IgD-negative memory B cell (primary cell): Measurements from ENCODE around the gene BBIP1. TPM values are rescaled to one million over a fixed set of nuclear protein-coding genes. Genes with fewer than 3 reads are reported as not detected.
"Not testable (repeated sequence)": the region's sequence is repeated elsewhere in the genome, so short reads cannot be mapped to it uniquely, and the experiment has no call there.

Source experiments
- H3K27ac Mint-ChIP-seq, 3 donors: one replicate each; pipeline ENCODE4 v1.8.0; 2020 to 2022; ENCODE audit warnings: mild to moderate bottlenecking in 3 of 3, mixed read lengths in 3 of 3, moderate library complexity in 1 of 3
- H3K27me3 Mint-ChIP-seq: one replicate; pipeline ENCODE4 v1.8.0; 2021; ENCODE audit warnings: mixed read lengths
- H3K36me3 Mint-ChIP-seq: one replicate; pipeline ENCODE4 v1.8.0; 2020; ENCODE audit warnings: mild to moderate bottlenecking, mixed read lengths
- H3K4me1 Mint-ChIP-seq, 3 donors: one replicate each; pipeline ENCODE4 v1.8.0; 2020 to 2022; ENCODE audit warnings: mixed read lengths in 3 of 3, mild to moderate bottlenecking in 1 of 3
- H3K4me3 Mint-ChIP-seq, 4 donors: one replicate each; pipeline ENCODE4 v1.8.0; 2020 to 2022; ENCODE audit warnings: mild to moderate bottlenecking in 4 of 4, mixed read lengths in 4 of 4, moderate library complexity in 3 of 4
- H3K9me3 Mint-ChIP-seq, 3 donors: one replicate each; pipeline ENCODE4 v1.8.0; 2020 to 2021; ENCODE audit warnings: mixed read lengths in 3 of 3, mild to moderate bottlenecking in 1 of 3
- polyA plus RNA-seq: library from polyadenylated mRNA; unstranded; fragments of 300-500 nt; fragmentation: Illumina TruSeq; gene quantifications from one replicate; pipeline ENCODE4 v1.2.3, GENCODE V29; 2021

BBIP1 gene
- polyA plus RNA-seq, 1 donor from 2014 or later, result 17.6 TPM

DNA sequence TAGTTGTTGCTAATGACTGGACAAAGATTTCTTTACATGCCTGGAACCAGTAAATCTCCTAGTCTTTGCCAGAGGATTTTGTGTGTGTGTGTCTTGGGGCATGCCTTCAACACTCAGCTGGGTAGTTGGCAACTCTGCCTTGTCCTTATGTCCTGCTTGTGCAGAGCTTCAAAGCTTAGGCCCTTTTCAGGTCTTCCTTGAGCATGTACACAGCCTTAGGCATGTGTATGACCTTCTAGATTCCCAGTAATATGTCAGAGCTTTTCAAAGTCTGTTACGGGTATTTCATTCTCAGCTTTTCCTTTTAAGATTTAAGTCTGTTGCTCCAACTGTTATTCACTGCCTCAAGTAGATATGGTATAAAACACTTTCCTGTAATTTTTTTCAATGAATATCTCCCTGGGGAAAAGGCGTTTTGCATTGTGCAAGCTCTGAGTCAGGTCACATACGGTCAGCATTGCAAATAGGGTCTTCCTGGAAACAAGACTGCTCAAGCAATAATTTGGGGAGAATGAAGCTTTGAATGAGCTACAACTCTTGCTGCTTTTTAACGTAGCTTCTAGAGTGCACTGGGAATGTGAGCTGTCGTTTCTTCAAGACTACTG, 25.9 kb upstream of the BBIP1 start:
- no peaks in the 10 kb centered on the region for H3K27me3 Mint-ChIP-seq
- H3K36me3 Mint-ChIP-seq, result peaks cover 20% of the 10 kb centered on the region
- peak overlapping the region in 1 of 3 donors; percentile 8 for H3K27ac Mint-ChIP-seq
- peaks cover 0 to 4% (median 0%) of the 10 kb centered on the region in 3 donors for H3K9me3 Mint-ChIP-seq
- H3K4me1 Mint-ChIP-seq, result peaks cover 44 to 66% (median 55%) of the 10 kb centered on the region in 3 donors
- peak overlapping the region in 2 of 4 donors; percentile 61 to 84 for H3K4me3 Mint-ChIP-seq

GRCh38 chr10:110939419-110939818, 20.4 kb upstream of the BBIP1 start:
- Mint-ChIP-seq H3K9me3 (peaks cover 0 to 4% (median 0%) of the 10 kb centered on the region in 3 donors), H3K4me3 (no peak overlapping the region), H3K4me1 (peaks cover 19 to 47% (median 36%) of the 10 kb centered on the region in 3 donors), H3K27me3 (no peaks in the 10 kb centered on the region), H3K27ac (no peak overlapping the region), H3K36me3 (peaks cover 15% of the 10 kb centered on the region)

DNA sequence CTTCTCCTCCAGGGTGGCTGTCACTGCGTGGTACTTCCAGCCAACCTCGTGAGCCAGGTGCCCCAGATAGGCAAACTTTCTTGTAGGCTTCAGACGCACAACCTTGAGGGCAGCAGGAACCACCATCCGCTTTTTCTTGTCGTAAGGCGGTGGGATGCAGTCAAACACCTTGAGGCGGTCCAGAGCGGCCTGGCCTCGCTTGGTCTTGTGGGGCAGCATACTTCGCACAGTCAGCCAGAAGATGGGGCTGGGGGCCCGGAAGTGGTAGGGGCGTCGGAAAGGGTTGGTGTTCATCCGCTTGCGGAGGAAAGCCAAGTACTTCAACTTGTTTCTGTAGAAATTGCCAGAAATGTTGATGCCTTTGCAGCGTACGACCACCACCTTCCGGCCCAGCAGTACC, 17.8 kb upstream of the BBIP1 start:
- peaks cover 5% of the 10 kb centered on the region for H3K36me3 Mint-ChIP-seq
- H3K27me3 Mint-ChIP-seq, result no peaks in the 10 kb centered on the region
- no peaks in the 10 kb centered on the region for H3K9me3 Mint-ChIP-seq
- H3K27ac Mint-ChIP-seq, result peak overlapping the region in 1 of 3 donors; percentile 23
- H3K4me3 Mint-ChIP-seq, result no peak overlapping the region
- peaks cover 19 to 31% (median 29%) of the 10 kb centered on the region in 3 donors for H3K4me1 Mint-ChIP-seq

GRCh38 chr10:110932505-110933180, 13.7 kb upstream of the BBIP1 start:
- Mint-ChIP-seq H3K36me3 (peaks cover 5% of the 10 kb centered on the region), H3K27ac (no peak overlapping the region), H3K9me3 (no peaks in the 10 kb centered on the region), H3K27me3 (no peaks in the 10 kb centered on the region), H3K4me1 (peaks cover 20 to 26% (median 24%) of the 10 kb centered on the region in 3 donors), H3K4me3 (no peak overlapping the region)

GRCh38 chr10:110931769-110932381, 12.9 kb upstream of the BBIP1 start:
- Mint-ChIP-seq H3K9me3 (no peaks in the 10 kb centered on the region), H3K4me3 (no peak overlapping the region), H3K27me3 (no peaks in the 10 kb centered on the region)

DNA sequence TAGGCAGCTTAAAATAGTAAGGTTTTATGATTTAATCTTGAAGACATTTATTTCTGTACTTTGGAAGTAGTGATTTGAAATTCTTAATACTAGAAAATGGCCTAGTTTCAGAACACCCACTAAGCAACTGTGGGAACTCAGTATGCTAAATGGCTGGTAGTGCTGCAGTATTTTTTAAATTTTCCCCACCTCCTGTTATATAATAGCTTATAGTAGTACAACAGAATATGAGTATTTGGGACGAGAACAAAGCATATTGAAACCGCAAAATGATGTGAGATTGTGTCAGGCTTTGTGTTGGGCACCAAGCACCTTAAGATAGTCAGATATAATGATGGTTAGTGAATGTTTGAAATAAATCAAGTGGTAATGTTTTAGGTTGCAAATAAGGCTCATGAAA, 8.5 kb upstream of the BBIP1 start:
- H3K27me3 Mint-ChIP-seq, result no peaks in the 10 kb centered on the region
- H3K4me1 Mint-ChIP-seq, result peaks cover 32 to 41% (median 34%) of the 10 kb centered on the region in 3 donors
- H3K36me3 Mint-ChIP-seq, result peaks cover 2% of the 10 kb centered on the region
- H3K4me3 Mint-ChIP-seq, result peak overlapping the region in 1 of 4 donors; percentile 39
- no peaks in the 10 kb centered on the region for H3K9me3 Mint-ChIP-seq
- H3K27ac Mint-ChIP-seq, result no peak overlapping the region

More at GRCh38 chr10:110931769-110932381, 12.9 kb upstream of the BBIP1 start:
- no peak overlapping the region for H3K27ac Mint-ChIP-seq
- peaks cover 5% of the 10 kb centered on the region for H3K36me3 Mint-ChIP-seq
- H3K4me1 Mint-ChIP-seq, result peaks cover 19 to 26% (median 22%) of the 10 kb centered on the region in 3 donors

GRCh38 chr10:110923856-110924493, 5.0 kb upstream of the BBIP1 start:
- peak overlapping the region in 1 of 3 donors; percentile 15 for H3K27ac Mint-ChIP-seq
- peak overlapping the region in 1 of 4 donors; percentile 23 for H3K4me3 Mint-ChIP-seq
- H3K4me1 Mint-ChIP-seq, result peaks cover 34 to 48% (median 39%) of the 10 kb centered on the region in 3 donors
- peaks cover 2% of the 10 kb centered on the region for H3K36me3 Mint-ChIP-seq
- no peaks in the 10 kb centered on the region for H3K27me3 Mint-ChIP-seq
- H3K9me3 Mint-ChIP-seq, result no peaks in the 10 kb centered on the region

DNA sequence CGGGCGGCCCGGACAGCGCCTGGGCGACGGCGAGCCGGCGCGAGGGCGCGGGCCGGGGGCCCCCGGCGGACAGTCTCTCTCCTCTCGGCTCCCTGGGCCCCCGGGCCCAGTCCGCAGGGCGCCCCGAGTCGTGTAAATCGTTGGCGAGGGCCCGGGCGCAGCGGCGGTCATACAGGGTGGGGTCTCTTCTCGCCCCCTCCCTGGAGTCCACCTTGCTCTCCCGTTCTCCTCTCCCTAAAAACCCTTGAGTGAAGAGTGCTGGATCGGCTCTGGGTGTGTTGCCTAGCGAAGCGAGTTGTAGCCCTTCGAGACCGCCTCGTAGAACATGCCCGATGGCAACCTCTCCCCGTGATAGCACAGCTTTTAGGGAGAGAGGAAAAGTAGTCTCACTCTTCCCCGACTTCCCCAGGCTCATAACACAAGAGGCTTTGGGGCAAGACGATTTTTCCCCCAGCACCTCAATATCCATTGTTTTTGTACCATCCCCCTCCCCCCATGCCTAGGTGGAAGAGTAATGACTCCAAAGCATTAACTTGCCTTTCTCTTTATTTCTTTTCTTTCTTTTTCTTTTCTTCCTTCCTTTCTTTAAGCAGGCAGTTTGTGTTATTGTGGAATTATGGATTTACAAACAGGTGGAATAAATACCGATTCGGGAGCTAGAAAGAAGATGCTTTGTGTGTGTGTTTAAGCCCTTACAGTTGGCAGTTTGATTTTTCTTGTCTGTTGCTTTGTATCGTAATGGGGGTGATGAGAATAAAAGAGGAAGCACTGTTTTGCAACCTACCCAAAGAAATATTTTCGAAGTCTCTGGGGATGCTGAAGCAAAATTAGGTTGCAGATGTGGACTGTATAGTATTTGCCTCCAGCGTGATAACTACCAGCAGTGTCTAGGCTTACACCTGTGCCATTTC, 1.2 kb upstream of the BBIP1 start:
- Mint-ChIP-seq H3K4me3 (peak overlapping the region; percentile 94 to 100 (median 98)), H3K27me3 (no peaks in the 10 kb centered on the region), H3K4me1 (peaks cover 29 to 43% (median 36%) of the 10 kb centered on the region in 3 donors), H3K9me3 (no peaks in the 10 kb centered on the region), H3K27ac (peak overlapping the region; percentile 81 to 98 (median 92)), H3K36me3 (peaks cover under 1% of the 10 kb centered on the region)

DNA sequence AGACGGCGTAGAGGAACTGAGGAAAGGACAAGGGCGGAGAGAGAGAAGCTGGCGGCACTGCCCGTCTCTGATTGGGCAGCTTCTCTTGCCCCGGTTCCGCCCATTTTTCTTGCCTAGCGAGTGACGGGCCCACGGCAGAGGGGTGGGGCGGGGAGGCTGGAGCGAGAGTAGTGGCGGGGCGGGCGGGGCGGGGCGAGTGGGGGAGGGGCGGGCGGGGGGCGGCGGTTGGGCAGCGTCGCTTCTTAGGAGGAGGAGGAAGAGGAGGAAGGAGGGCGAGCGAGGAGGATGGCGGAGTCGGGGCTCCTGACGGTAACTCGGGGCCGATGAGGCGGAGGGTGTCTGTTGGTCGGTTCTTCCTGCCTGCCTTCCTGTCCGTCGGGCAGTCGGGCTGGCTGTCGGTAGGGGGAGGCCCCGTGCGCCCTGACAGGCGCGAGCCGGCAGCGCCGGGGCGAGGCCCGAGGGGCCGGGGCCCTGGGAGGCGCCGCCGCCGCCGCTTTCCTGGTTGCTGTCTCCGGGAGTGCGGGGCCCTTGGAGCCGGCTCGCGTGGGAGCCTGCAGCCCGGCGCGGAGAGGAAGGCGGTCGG, 460 bp upstream of the BBIP1 start, which contains the start of gene SHOC2:
Gene SHOC2, plus strand, starts transcription at position 256 of the 583 bp plus-strand sequence. CDS start 44,755 bp downstream, outside the sequence.
- H3K27ac Mint-ChIP-seq, result peak within 1 kb of the TSS; percentile 94 to 100 (median 100)
- H3K4me1 Mint-ChIP-seq, result peaks cover 29 to 46% (median 38%) of the 10 kb centered on the region in 3 donors
- no peaks in the 10 kb centered on the region for H3K27me3 Mint-ChIP-seq
- H3K36me3 Mint-ChIP-seq, result no peaks in the 10 kb centered on the region
- peak within 1 kb of the TSS; percentile 95 to 100 (median 99) for H3K4me3 Mint-ChIP-seq
- no peaks in the 10 kb centered on the region for H3K9me3 Mint-ChIP-seq

- Mint-ChIP-seq H3K36me3 (no peaks in the 10 kb centered on the region), H3K4me1 (peaks cover 21 to 37% (median 29%) of the 10 kb centered on the region in 3 donors), H3K27me3 (no peaks in the 10 kb centered on the region), H3K4me3 (peak overlapping the region; percentile 95 to 100 (median 99)), H3K9me3 (no peaks in the 10 kb centered on the region), H3K27ac (peak overlapping the region; percentile 94 to 100 (median 100))
Measured at GRCh38 chr10:110918269-110918642, 724 bp downstream of the BBIP1 start.

- Mint-ChIP-seq H3K4me3 (peak overlapping the region in 1 of 4 donors; percentile 95), H3K4me1 (peaks cover 16 to 29% (median 22%) of the 10 kb centered on the region in 3 donors), H3K27ac (peak overlapping the region in 1 of 3 donors; percentile 94), H3K9me3 (no peaks in the 10 kb centered on the region), H3K27me3 (no peaks in the 10 kb centered on the region), H3K36me3 (no peaks in the 10 kb centered on the region)
Measured at GRCh38 chr10:110916554-110917346, 2.2 kb downstream of the BBIP1 start.

DNA sequence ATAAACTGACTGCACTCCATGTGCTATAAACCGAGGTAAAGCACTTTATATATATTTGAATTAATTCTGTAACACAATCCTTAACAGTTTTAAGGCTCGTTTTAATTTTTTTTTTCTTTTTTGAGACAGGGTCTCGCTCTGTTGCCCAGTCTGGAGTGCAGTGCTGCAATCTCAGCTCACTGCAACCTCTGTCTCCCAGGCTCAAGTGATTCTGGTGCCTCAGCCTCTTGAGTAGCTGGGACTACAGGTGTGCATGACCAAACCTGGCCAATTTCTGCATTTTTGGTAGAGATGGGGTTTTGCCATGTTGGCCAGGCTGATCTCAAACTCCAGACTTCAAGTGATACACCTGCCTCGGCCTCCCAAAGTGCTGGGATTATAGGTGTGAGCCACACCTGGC, 3.4 kb downstream of the BBIP1 start:
- not testable (repeated sequence) for H3K27me3 Mint-ChIP-seq, H3K27ac Mint-ChIP-seq
- peaks cover 14 to 22% (median 20%) of the 10 kb centered on the region in 3 donors for H3K4me1 Mint-ChIP-seq

DNA sequence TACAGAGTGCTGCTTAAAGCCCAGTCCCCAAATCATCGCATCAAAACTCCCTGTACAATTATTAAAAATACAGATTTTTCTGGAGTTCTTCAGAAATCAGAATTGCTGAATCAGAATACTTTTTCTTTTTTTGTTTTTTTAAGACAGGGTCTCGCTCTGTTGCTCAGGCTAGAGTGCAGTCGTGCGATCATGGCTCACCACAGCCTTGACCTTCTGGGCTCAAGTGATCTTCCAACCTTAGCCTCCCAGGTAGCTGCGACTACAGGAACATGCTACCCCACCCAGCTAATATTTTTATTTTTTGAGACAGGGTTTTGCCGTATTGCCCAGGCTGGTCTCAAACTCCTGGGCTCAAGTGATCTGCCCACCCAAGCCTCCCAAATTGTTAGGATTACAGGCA, 3.9 kb downstream of the BBIP1 start:
- no peak overlapping the region for H3K4me3 Mint-ChIP-seq
- H3K36me3 Mint-ChIP-seq, result no peaks in the 10 kb centered on the region
- no peaks in the 10 kb centered on the region for H3K9me3 Mint-ChIP-seq
- H3K27me3 Mint-ChIP-seq, result no peaks in the 10 kb centered on the region
- H3K4me1 Mint-ChIP-seq, result peaks cover 11 to 23% (median 22%) of the 10 kb centered on the region in 3 donors
- peak overlapping the region in 2 of 3 donors; percentile 18 to 21 for H3K27ac Mint-ChIP-seq

More for the DNA sequence above, 3.4 kb downstream of the BBIP1 start:
- H3K4me3 Mint-ChIP-seq, result peak overlapping the region in 1 of 4 donors; percentile 95
- H3K9me3 Mint-ChIP-seq, H3K36me3 Mint-ChIP-seq: not testable (repeated sequence)
